CD4-positive, alpha-beta T cell (primary cell): ENCODE data around the gene AKAP7. TPM values are rescaled to one million over a fixed set of nuclear protein-coding genes. Genes with fewer than 3 reads are reported as not detected.
"Not testable (repeated sequence)": the region's sequence is repeated elsewhere in the genome, so short reads cannot be mapped to it uniquely, and the experiment has no call there.

Source experiments
- ATAC-seq: fragments of 200-7000 bp; cut with Tn5 transposase; one replicate; pipeline ENCODE4 v1.10.0; 2022; ENCODE audit warnings: mild to moderate bottlenecking; ENCODE audit not compliant: poor library complexity
- CTCF ChIA-PET: fragments of 350-600 bp; sonication (Branson Sonifier 250); formaldehyde crosslinking; loops from one replicate; lab custom pipeline; 2021; ENCODE audit warnings: antibody characterized with exemption, inconsistent platforms; lab: Charles Lee
- POLR2A ChIA-PET: fragments of 350-600 bp; sonication (Branson Sonifier 250); formaldehyde crosslinking; loops from one replicate; lab custom pipeline; 2021; ENCODE audit warnings: antibody characterized with exemption, inconsistent platforms; lab: Charles Lee
- DNase-seq, 14 experiments: peaks; one replicate each; pipeline ENCODE4 v3.0.0-alpha.2; 2013 to 2020; ENCODE audit warnings: mixed read lengths in 2 of 14
- H3K27ac ChIP-seq, 2 donors: one replicate each; pipeline versions ENCODE4 v1.5.1 to v1.7.0; 2013; ENCODE audit warnings: low read length in 2 of 2, low read depth in 1 of 2, mild to moderate bottlenecking in 1 of 2
- H3K27me3 ChIP-seq, 2 experiments: 1 replicate in 1 of 2; 2 replicates in 1 of 2; pipeline versions ENCODE4 v1.6.1 to v1.7.0; 2013; ENCODE audit warnings: low read length in 2 of 2, control low read depth in 1 of 2, mild to moderate bottlenecking in 1 of 2, moderate library complexity in 1 of 2; ENCODE audit not compliant: insufficient read depth in 2 of 2, control insufficient read depth in 1 of 2
- H3K36me3 ChIP-seq: one replicate; pipeline ENCODE4 v1.6.1; 2013; ENCODE audit warnings: low read length, control low read depth; ENCODE audit not compliant: insufficient read depth
- H3K4me1 ChIP-seq: one replicate; pipeline ENCODE4 v1.6.1; 2013; ENCODE audit warnings: low read length, control low read depth; ENCODE audit not compliant: insufficient read depth
- H3K4me3 ChIP-seq: one replicate; pipeline ENCODE4 v1.5.1; 2013; ENCODE audit warnings: mild to moderate bottlenecking, low read length, moderate library complexity
- H3K9me3 ChIP-seq, 2 experiments: 1 replicate in 1 of 2; 2 replicates in 1 of 2; pipeline versions ENCODE4 v1.6.1 to v1.7.0; 2013; ENCODE audit warnings: low read length in 2 of 2, mild to moderate bottlenecking in 2 of 2, control low read depth in 1 of 2, moderate library complexity in 1 of 2; ENCODE audit not compliant: control insufficient read depth in 1 of 2, insufficient read depth in 1 of 2
- H3K27ac Mint-ChIP-seq: one replicate; pipeline ENCODE4 v1.8.0; 2020; ENCODE audit warnings: mixed read lengths
- H3K27me3 Mint-ChIP-seq: one replicate; pipeline ENCODE4 v1.8.0; 2021; ENCODE audit warnings: mixed read lengths
- H3K36me3 Mint-ChIP-seq: one replicate; pipeline ENCODE4 v1.8.0; 2021; ENCODE audit warnings: low read depth, mixed read lengths
- H3K4me1 Mint-ChIP-seq: one replicate; pipeline ENCODE4 v1.8.0; 2021; ENCODE audit warnings: low read depth, mixed read lengths
- H3K4me3 Mint-ChIP-seq: one replicate; pipeline ENCODE4 v1.8.0; 2020; ENCODE audit warnings: mild to moderate bottlenecking, mixed read lengths
- H3K9me3 Mint-ChIP-seq: one replicate; pipeline ENCODE4 v1.8.0; 2020; ENCODE audit warnings: mixed read lengths
- intact Hi-C, 2 experiments: fragments of 100-400 bp; cut with DNase I in 1 of 2; cut with micrococcal nuclease in 1 of 2; formaldehyde crosslinking; loops; one replicate each; pipeline versions ENCODE4 v1.15.1 to v1.9.0; 2023 to 2025; cut with DNase I, micrococcal nuclease
- total RNA-seq, 174 experiments: library from RNA in 2 of 174; stranded (reverse) in 2 of 174; gene quantifications; one replicate each; pipeline ENCODE4 v1.2.3 and lab custom pipeline; 2021 to 2026
- TF ChIP-seq, protein P1 (sequence below): fragments of 200-600 bp; IDR thresholded peaks from one replicate; pipeline ENCODE4 v1.8.0; 2022; ENCODE audit warnings: antibody characterized with exemption, mild to moderate bottlenecking

Gene AKAP7
- total RNA-seq, 2 experiments from 2014 or later: 9.1 to 12.2 TPM

DNA sequence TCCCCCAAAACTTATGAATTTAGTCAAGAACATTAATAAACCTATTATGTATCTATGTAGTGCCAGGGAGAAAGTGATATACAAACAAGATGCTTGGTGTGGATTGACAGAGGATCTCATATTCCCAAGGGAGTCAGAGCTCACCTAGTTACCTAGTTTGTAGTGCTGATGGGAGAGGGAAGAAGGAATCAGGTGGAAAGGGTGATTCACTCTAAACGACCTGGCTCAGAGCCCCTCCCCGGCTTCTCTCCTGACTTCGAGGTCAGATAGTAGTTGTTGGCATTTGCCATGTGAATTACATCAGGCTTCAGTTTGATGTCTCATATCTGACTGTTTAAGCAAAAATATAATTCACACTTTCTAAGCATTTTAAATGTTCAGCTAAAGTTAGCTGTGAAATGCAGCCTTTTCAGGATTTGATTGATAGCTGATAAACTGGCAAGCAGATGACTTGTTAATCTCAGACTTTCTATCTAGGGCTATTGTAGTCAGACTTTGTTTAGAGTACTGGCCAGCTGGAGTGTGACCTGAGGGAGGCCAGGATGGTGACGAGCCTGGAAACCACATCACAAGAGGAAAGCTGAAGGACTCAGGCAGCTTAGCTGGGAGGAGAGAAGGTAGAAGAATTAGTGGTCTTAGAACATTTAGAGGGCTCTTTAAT, 123.7 kb downstream of the AKAP7 start:
- ChIA-PET CTCF (no interaction called here), POLR2A (interaction anchor here (1.3 kb wide), 1 partner anchor 23 kb away, joined by 4 read pairs; no protein-coding TSS in a partner anchor)
- intact Hi-C loops: loop anchor here in 1 of 2 experiments (10.0 kb wide), 1 partner anchor 54 kb away; no protein-coding TSS in a partner anchor
- peaks cover 46% of the 10 kb centered on the region for H3K4me1 Mint-ChIP-seq
- TF ChIP-seq, protein P1, sequence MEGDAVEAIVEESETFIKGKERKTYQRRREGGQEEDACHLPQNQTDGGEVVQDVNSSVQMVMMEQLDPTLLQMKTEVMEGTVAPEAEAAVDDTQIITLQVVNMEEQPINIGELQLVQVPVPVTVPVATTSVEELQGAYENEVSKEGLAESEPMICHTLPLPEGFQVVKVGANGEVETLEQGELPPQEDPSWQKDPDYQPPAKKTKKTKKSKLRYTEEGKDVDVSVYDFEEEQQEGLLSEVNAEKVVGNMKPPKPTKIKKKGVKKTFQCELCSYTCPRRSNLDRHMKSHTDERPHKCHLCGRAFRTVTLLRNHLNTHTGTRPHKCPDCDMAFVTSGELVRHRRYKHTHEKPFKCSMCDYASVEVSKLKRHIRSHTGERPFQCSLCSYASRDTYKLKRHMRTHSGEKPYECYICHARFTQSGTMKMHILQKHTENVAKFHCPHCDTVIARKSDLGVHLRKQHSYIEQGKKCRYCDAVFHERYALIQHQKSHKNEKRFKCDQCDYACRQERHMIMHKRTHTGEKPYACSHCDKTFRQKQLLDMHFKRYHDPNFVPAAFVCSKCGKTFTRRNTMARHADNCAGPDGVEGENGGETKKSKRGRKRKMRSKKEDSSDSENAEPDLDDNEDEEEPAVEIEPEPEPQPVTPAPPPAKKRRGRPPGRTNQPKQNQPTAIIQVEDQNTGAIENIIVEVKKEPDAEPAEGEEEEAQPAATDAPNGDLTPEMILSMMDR: no peak
- H3K9me3 Mint-ChIP-seq: no peaks in the 10 kb centered on the region
- H3K27me3 Mint-ChIP-seq: no peaks in the 10 kb centered on the region
- peak overlapping the region; percentile 6 for H3K27ac Mint-ChIP-seq
- no peak for ATAC-seq
- Histone ChIP-seq H3K4me3 (no peak overlapping the region), H3K4me1 (no peaks in the 10 kb centered on the region), H3K36me3 (no peaks in the 10 kb centered on the region), H3K27me3 (no peaks in the 10 kb centered on the region), H3K9me3 (peaks cover 0 to 4% of the 10 kb centered on the region in 2 experiments), H3K27ac (no peak overlapping the region)
- H3K4me3 Mint-ChIP-seq: no peak overlapping the region
- DNase-seq: no peak
- peaks cover 67% of the 10 kb centered on the region for H3K36me3 Mint-ChIP-seq

GRCh38 chr6:131260960-131261359, 125.7 kb downstream of the AKAP7 start:
- H3K4me3 ChIP-seq, H3K4me1 ChIP-seq, H3K27ac ChIP-seq, DNase-seq, H3K4me3 Mint-ChIP-seq, CTCF ChIA-PET, ATAC-seq, H3K27me3 ChIP-seq, H3K27me3 Mint-ChIP-seq, H3K27ac Mint-ChIP-seq, H3K36me3 ChIP-seq, intact Hi-C loops, H3K9me3 Mint-ChIP-seq, H3K9me3 ChIP-seq: not testable (repeated sequence)
- H3K36me3 Mint-ChIP-seq: peaks cover 74% of the 10 kb centered on the region
- peaks cover 44% of the 10 kb centered on the region for H3K4me1 Mint-ChIP-seq
- POLR2A ChIA-PET: interaction anchor here (0.8 to 1.0 kb wide), 2 partner anchors 10 to 21 kb away, joined by 3 read pairs; no protein-coding TSS in a partner anchor

- intact Hi-C loops: no loop called here
These were observed 126.8 kb downstream of the AKAP7 start for GRCh38 chr6:131262060-131262459.

More at GRCh38 chr6:131262060-131262459, 126.8 kb downstream of the AKAP7 start:
- no peak for DNase-seq
- Histone ChIP-seq H3K27ac (no peak overlapping the region), H3K4me1 (no peaks in the 10 kb centered on the region), H3K9me3 (peaks cover 0 to 4% of the 10 kb centered on the region in 2 experiments), H3K4me3 (no peak overlapping the region), H3K36me3 (no peaks in the 10 kb centered on the region), H3K27me3 (no peaks in the 10 kb centered on the region)
- TF ChIP-seq, protein P1: no peak
- POLR2A ChIA-PET: no interaction called here
- Mint-ChIP-seq H3K4me1 (peaks cover 51% of the 10 kb centered on the region), H3K9me3 (no peaks in the 10 kb centered on the region), H3K27ac (no peak overlapping the region), H3K4me3 (no peak overlapping the region), H3K27me3 (no peaks in the 10 kb centered on the region), H3K36me3 (peaks cover 83% of the 10 kb centered on the region)
- CTCF ChIA-PET: no interaction called here
- no peak for ATAC-seq
